CD4-positive, alpha-beta T cell treated with Interleukin-12 subunit alpha and Interleukin-12 subunit beta, for 1 hour (primary cell): ENCODE results near the gene SETD2.
"Not testable (repeated sequence)": the region's sequence is repeated elsewhere in the genome, so short reads cannot be mapped to it uniquely, and the experiment has no call there.

ENCODE experiments used
- DNase-seq: peaks from one replicate; pipeline ENCODE4 v3.0.0-alpha.2; 2020

The SETD2 gene

DNA sequence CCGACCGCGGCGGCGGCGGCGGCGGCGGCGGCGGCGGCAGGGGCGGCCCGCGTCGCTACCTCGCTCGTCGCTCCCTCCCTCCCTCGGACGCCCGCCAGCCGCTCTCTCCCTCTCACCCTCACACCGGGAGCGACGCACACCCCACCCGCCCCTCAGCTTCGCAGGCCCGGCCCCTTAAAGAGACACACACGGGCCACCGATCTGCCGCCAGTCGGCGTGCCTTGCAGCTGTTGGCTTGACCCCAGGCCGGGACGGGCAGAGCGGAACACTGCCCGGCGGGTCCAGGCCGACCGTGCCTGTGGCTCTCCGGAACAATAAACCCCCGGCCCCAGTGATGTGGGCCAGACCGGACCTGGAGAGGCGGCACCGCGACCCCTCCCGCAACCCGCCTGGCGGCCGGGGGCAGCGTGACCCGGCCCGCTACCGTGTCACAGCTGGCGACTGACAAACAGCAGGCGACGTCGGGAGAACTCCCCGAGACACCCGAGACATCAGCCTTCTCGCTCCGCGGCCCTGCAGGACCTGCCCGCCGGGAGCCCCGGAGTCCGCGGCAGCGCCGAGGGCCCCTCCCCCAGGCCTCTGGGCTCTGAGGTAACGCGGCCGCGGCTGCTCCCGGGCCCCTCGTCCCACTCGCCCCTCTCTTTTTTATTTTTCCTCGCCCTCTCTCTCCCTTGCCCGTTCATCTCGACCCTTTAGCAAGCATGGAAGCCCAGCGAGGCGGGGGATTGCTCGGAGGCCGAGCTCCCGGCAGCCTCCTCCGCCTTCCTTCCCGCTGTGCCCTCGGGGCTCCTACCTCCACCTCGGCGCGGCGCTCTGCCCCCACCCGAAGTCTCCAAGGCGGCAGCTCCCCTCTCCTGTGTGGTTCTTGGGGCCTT, at the start of gene SETD2:
Gene SETD2, minus strand, starts transcription at position 107 of the 875 bp plus-strand sequence. CDS start 189 bp downstream, outside the sequence.
- peak; percentile 88 for DNase-seq

DNA sequence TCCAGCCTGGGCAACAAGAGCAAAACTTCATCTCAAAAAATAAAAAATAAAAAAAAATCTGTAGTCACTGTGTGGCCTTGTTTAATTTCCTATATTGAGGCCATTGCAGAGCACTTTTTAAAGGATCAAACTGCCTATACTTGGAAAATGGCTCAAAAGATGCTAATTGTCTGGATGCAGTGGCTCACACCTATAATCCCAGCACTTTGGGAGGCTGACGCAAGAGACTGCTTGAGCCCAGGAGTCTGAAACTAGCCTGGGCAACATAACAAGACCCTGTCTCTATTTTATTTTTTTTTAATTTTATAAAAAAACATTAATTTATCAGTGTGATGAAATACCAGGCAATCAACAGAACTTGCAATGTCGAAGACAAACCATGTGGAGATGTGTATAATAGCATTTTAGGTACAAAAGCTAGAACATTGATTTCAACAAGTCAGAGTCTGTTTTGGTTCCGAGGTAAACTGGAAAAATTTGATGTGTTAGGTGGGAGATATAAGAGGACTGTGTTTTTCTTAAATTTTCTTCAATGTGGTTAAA, 47.0 kb upstream of the SETD2 start:
- DNase-seq = no peak

GRCh38 chr3:47206022-47206421, 42.1 kb upstream of the SETD2 start:
- not testable (repeated sequence) for DNase-seq

DNA sequence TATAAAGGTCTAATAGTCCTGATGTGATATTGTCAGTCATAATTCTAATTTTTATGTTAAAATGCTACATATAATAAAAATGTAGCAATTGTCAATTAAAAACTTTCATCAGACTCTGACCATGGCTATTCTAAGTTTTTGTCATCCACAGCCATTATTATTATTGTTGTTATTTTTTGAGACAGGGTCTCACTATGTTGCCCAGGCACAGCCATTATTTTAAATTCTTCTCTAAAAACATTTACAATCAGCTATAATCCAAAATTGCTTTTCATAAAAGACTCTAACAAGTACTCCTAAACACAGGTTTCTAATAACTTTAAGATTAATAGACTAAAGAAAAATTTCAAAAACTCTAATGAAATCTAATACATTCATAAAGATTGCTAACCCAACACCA, 41.0 kb upstream of the SETD2 start:
- no peak for DNase-seq

DNA sequence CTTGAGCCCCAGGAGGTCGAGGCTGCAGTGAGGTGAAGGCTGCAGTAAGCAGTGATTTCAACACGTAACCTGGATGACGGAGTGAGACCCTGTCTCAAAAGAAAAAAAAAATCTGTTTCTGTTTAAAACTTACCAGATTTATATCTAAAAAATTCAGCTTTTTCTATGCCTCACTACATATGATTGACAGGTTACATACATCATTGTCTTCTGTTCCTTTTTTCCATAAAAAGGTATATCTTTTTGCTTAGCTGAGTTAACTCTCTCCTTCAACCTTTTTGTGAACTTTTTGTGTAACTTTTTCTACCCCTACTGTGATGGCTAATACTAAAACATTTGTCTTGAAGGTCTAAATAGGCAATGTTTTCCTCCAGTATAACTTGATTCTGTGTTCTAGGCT, 38.6 kb upstream of the SETD2 start:
- no peak for DNase-seq

DNA sequence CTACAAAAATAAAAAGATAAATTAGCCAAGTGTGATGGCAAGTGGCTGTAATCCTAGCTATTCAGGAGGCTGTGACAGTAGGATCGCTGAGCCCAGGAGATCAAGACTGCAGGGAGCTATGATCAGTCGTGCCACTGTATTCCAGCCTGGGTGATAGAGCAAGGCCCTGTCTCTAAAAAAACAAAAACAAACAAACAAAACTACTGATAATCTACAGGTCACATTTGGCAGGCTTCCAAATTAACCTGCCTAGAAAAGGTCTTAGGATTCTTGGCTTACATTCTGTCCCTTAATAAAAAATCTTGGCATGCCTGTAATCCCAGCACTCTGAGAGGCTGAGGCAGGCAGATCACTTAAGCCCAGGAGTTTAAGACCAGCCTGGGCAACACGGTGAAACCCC, 33.4 kb upstream of the SETD2 start:
- no peak for DNase-seq

DNA sequence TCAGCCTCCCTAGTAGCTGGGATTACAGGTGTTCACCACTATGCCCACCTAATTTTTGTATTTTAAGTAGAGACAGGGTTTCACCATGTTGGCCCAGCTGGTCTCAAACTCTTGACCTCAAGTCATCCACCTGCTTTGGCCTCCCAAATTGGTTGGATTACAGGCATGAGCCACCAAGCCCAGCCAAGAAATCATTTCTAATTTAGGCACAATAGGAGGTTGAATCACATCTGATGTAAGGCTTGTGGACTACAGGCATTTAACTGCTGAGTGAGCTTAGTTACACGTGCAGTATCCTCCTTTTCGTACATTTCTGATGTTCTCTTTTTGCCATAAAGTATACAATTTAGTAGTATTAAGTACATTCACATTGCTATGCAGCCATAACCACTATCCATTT, 31.1 kb upstream of the SETD2 start:
- DNase-seq = no peak

DNA sequence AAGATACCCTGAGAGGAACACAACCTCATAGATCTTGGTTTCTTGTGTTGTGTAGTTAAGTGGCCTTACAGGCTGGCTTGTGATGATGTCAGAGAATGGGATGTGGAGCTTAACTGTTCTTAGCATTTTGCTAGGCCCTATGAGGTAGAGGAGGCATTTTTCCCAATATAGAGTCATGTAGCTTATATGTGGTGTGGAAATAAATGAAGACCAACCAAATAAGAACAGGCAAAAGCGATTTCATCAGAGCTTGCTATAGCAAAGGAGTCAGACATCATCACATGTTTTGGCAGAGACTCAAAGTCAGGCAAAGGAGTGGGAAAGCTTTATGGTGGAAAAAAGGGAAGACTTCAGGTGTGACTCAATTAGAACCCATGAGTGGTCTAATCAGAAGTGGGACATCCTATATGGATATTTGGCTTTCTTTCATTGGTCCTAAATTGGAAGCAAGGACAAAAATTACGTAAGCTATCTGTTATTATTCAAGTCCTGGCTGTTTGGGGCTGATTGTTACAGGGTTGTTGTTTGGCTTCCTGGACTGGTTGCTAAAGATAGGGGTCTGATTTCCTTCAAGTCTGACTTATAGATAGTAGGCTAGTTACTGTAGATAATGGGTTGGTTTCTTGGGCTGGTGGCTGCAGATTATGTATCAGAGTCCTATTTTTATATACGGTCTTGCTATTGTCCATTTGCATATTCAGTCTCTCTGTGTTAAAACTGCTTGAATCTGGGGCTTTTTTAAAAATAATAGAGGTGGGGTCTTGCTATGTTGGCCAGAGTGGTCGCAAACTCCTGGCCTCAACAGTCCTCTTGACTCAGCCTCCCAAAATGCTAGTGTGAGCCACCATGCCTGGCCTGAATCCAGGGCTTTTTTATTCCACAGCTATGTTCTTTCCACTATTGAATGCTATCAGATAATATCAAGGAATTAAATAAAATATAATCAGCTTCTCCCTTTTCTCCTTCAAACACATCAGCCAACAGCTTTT, 30.3 kb upstream of the SETD2 start:
- DNase-seq = no peak

- no peak for DNase-seq
These were observed 22.4 kb upstream of the SETD2 start for GRCh38 chr3:47186285-47186684.

GRCh38 chr3:47181685-47182084, 17.8 kb upstream of the SETD2 start:
- DNase-seq = not testable (repeated sequence)

DNA sequence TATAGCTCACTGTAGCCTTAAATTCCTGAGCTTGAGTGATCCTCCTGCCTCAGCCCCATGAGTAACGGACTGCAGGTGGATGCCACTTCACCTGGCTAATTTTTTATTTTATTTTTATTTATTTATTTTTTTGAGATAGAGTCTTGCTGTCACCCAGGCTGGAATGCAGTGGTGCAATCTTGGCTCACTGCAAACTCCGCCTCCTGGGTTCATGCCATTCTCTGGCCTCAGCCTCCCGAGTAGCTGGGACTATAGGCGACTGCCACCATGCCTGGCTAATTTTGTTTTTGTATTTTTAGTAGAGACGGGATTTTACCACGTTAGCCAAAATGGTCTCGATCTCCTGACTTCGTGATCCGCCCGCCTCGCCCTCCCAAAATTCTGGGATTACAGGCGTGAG, 16.1 kb upstream of the SETD2 start:
- not testable (repeated sequence) for DNase-seq

DNA sequence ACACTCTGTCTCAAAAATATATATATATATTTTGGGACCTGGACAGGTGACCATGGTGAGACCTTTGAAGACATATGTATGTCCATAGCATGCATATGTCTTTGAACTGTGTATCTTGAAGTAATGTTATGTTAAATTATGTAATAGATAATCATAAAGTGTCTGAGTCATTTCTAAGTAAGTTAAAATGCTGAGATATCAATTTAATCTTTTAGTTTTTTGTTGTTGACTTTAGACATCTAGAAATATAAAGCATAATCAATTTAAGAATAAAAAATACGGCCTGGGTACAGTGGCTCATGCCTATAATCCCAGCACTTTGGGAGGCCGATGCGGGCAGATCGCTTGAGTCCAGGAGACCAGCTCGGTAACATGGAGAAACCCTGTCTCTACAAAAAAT, 12.7 kb upstream of the SETD2 start:
- no peak for DNase-seq

- DNase-seq = peak; percentile 63
These were observed 525 bp downstream of the SETD2 start for GRCh38 chr3:47163169-47164006.

GRCh38 chr3:47162697-47163168, 1.2 kb downstream of the SETD2 start:
- DNase-seq = no peak

DNA sequence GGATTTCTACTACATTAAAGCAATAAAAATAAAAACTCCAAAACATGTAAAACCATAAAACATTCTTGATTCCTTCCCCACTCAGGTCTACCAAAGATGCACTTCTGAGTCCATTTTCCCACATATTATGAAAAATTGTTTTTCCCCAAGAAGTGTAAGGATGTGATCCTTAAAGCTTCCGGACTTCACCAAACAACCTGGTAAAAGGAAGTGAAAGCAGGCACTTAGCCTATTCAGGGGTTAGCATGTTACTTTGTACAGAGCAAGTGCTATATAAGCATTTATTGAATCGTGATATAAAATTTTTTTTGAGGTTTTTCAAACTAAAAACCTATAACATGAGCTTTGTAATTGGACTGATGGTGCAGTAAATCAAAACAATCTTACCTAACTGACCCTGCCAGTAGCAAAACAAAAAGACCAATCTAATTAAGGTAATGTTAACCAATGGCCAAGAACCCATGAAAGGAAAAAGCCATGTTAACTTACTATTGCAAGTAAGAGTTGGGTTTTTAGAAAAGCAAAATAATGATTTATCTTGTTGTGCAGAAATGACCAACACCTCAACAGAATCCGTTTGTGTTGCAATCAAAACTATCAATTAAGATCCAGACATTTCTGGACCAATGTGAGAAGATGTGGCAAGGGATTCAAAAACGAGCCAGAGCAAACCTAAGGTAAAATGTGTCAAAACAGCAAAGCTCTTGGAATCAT, 1.8 kb downstream of the SETD2 start:
- DNase-seq = no peak

DNA sequence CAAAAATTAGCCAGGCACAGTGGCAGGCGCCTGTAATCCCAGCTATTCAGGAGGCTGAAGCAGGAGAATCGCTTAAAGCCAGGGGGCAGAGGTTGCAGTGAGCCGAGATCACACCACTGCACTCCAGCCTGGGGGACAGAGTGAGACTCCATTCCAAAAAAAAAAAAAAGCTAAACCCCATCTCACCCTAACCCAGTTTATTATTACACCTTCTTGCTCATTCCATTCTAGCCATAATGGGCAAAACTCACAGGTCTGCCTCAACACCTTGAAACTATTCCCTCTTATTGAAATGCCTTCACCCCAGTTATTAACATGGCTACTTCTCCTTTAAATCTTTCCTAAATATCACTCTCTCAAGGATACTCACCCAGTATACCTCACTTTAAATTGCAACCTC, 4.1 kb downstream of the SETD2 start:
- DNase-seq = no peak

GRCh38 chr3:47158208-47158607, 5.7 kb downstream of the SETD2 start:
- DNase-seq = no peak

- no peak for DNase-seq
These were observed 7.5 kb downstream of the SETD2 start for GRCh38 chr3:47156396-47156795.

DNA sequence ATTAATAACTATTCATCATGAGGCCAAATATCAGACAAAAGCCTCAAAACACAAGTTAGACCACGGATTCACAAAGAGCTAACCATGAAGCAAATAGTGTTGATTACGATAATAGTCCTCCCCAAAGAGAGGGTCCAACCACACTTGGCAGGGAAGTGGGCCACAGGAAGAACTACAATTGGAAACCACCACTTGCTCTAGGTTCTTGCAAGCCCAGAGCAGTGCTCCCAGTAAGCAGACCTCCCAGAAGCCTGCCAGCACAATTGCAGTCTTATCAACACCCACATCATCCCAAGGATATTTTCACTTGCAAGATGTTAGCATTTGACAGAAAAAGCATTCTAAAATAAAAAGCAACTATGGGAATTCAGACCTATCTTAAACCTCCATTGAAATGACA, 11.3 kb downstream of the SETD2 start:
- no peak for DNase-seq

- no peak for DNase-seq
These were observed 12.1 kb downstream of the SETD2 start for GRCh38 chr3:47151836-47152235.

DNA sequence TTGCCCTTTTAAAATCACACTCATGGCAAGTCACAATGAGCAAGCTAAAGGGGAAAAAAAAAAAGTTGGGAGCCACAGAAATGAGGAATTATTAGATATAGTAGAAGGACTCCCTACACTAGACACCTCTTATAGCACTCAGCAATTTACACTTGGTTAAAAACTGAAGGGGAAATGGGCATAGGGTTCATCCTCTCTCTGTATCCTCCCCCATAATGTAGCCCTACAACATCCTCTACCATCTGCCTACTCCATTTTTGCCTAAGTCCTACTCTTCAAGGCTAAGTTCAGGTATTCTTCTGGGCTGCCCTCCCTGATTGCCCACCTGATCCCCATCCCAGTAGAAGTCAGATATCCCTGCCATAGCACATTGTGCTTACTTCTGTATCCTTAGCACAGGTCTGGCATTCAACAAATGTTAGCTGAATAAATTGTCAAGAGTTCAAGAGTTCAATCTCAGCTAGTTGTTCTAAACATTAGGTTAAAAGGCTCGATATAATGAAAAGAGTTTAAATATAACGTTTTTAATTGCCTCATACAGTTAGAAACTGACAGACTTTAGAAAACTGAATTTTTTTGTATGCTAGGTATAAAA, 14.5 kb downstream of the SETD2 start:
- no peak for DNase-seq
